Hepatocyte (in vitro differentiated cells): ENCODE data around the gene AUTS2. TPM values are rescaled to one million over a fixed set of nuclear protein-coding genes. Genes with fewer than 3 reads are reported as not detected.

ENCODE experiments used
- DNase-seq: peaks from one replicate; pipeline ENCODE4 v3.0.0-alpha.2; 2016; ENCODE audit warnings: low spot score
- H2AFZ ChIP-seq: fragments of 200-600 bp; sonication (generic); 2 replicates; pipeline ENCODE4 v1.6.0; 2016; ENCODE audit warnings: antibody characterized with exemption, mild to moderate bottlenecking
- H3K27ac ChIP-seq: fragments of 200-600 bp; sonication (generic); 2 replicates; pipeline ENCODE4 v1.5.1; 2016; ENCODE audit warnings: mild to moderate bottlenecking
- H3K27me3 ChIP-seq: fragments of 200-600 bp; sonication (generic); 2 replicates; pipeline ENCODE4 v1.6.1; 2016
- H3K36me3 ChIP-seq: fragments of 200-600 bp; sonication (generic); replicated peaks from 2 replicates; pipeline ENCODE4 v1.5.1; 2016; ENCODE audit warnings: low read depth; ENCODE audit not compliant: insufficient read depth
- H3K4me1 ChIP-seq: fragments of 200-600 bp; sonication (generic); 2 replicates; pipeline ENCODE4 v1.5.1; 2016; ENCODE audit warnings: mild to moderate bottlenecking, moderate library complexity; ENCODE audit not compliant: insufficient read depth
- H3K4me2 ChIP-seq: fragments of 200-600 bp; sonication (generic); 2 replicates; pipeline ENCODE4 v1.6.0; 2016
- H3K4me3 ChIP-seq: fragments of 200-600 bp; sonication (generic); 2 replicates; pipeline ENCODE4 v1.5.1; 2016; ENCODE audit warnings: mild to moderate bottlenecking
- H3K79me2 ChIP-seq: fragments of 200-600 bp; sonication (generic); 2 replicates; pipeline ENCODE4 v1.6.0; 2017; ENCODE audit warnings: mild to moderate bottlenecking
- H3K9me2 ChIP-seq: fragments of 200-600 bp; sonication (generic); replicated peaks from 2 replicates; pipeline ENCODE4 v1.6.0; 2017; ENCODE audit warnings: mild to moderate bottlenecking; ENCODE audit not compliant: insufficient read depth
- H3K9me3 ChIP-seq: fragments of 200-600 bp; sonication (generic); 2 replicates; pipeline ENCODE4 v1.5.1; 2016; ENCODE audit warnings: low read depth, mild to moderate bottlenecking
- H4K20me1 ChIP-seq: fragments of 200-600 bp; sonication (generic); 2 replicates; pipeline ENCODE4 v1.6.0; 2016; ENCODE audit warnings: mild to moderate bottlenecking; ENCODE audit not compliant: insufficient read depth, poor library complexity, severe bottlenecking
- EZH2 ChIP-seq: fragments of 200-600 bp; sonication (generic); IDR thresholded peaks from 2 replicates; pipeline ENCODE4 v1.6.1; 2016; ENCODE audit warnings: antibody characterized with exemption, mild to moderate bottlenecking, borderline replicate concordance
- EZH2phosphoT487 ChIP-seq: fragments of 200-600 bp; sonication (generic); IDR thresholded peaks from one replicate; pipeline ENCODE4 v1.6.1; 2018; ENCODE audit warnings: antibody characterized with exemption, mild to moderate bottlenecking, low read depth, moderate library complexity; ENCODE audit not compliant: unreplicated experiment, severe bottlenecking
- WGBS: methylation state at CpG from one replicate; pipeline ENCODE4 v1.1.6; 2016; ENCODE audit warnings: low lambda C conversion rate; ENCODE audit errors: missing lambda C conversion rate; 5-methylcytosine and 5-hydroxymethylcytosine counted together
- polyA plus RNA-seq: library from polyadenylated mRNA; unstranded; fragments of >200 nt; fragmentation: Nextera tagmentation; extraction: Ambion mirVana; gene quantifications from 2 replicates; pipeline ENCODE4 v1.2.1, GENCODE V29; 2016
- total RNA-seq: library from RNA; depleted of rRNA; stranded (reverse); fragments of >200 nt; gene quantifications from 2 replicates; pipeline ENCODE4 v1.2.3, GENCODE V29; 2014
- TF ChIP-seq, protein P1 (sequence below): fragments of 200-600 bp; sonication (generic); IDR thresholded peaks from 2 replicates; pipeline ENCODE4 v1.5.1; 2016; ENCODE audit warnings: antibody characterized with exemption, mild to moderate bottlenecking; ENCODE audit not compliant: poor library complexity

The AUTS2 gene
- total and polyA plus RNA-seq, 2 experiments from 2014 or later: 34.4 to 40.9 TPM

DNA sequence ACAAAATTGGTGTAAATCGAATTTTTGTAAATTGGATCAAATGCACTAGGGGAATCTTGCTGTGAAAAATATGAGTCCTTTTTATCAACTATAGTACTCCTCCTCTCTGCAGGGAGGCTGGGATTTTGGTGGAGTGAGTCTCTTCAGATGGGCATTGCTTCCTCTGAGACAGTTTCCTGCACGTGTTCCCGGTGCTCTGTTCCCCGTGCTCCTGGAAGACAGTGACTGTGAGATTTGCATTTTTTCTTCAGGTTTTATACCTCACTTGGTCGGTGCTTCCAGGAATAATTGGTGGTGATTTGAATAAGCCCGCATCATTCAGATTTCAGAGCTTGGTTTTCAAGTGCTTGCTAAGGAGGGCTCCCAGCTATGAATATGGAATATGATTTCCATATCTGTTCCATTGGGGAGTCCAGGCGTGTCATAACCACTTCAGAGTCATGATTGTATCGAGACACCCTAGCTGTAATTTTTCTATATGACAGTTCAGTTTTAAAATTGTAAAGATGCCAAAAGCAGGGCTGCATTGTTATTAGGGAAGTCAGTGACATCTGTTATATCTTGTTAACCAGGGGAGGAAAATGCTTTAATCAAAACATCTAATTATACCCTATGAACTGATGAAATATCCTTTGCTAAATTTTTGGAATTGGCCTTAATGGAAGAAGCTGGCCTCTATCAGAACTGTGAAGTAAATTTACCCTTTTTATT lies 12.3 kb downstream of the AUTS2 start:
- Histone ChIP-seq H3K79me2 (peaks cover 73% of the 10 kb centered on the region), H3K27me3 (peaks cover 10% of the 10 kb centered on the region), H3K9me2 (no peaks in the 10 kb centered on the region), H3K27ac (no peak overlapping the region), H2AFZ (no peak overlapping the region), H4K20me1 (peaks cover 18% of the 10 kb centered on the region), H3K36me3 (no peaks in the 10 kb centered on the region), H3K4me1 (no peaks in the 10 kb centered on the region), H3K4me3 (no peak overlapping the region), H3K4me2 (no peak overlapping the region), H3K9me3 (no peaks in the 10 kb centered on the region)
- TF ChIP-seq EZH2phosphoT487: no peak
- TF ChIP-seq, protein P1, sequence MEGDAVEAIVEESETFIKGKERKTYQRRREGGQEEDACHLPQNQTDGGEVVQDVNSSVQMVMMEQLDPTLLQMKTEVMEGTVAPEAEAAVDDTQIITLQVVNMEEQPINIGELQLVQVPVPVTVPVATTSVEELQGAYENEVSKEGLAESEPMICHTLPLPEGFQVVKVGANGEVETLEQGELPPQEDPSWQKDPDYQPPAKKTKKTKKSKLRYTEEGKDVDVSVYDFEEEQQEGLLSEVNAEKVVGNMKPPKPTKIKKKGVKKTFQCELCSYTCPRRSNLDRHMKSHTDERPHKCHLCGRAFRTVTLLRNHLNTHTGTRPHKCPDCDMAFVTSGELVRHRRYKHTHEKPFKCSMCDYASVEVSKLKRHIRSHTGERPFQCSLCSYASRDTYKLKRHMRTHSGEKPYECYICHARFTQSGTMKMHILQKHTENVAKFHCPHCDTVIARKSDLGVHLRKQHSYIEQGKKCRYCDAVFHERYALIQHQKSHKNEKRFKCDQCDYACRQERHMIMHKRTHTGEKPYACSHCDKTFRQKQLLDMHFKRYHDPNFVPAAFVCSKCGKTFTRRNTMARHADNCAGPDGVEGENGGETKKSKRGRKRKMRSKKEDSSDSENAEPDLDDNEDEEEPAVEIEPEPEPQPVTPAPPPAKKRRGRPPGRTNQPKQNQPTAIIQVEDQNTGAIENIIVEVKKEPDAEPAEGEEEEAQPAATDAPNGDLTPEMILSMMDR: no peak
- TF ChIP-seq EZH2: no peak
- 70% methylated on average over 8 of the region's 8 CpGs for WGBS
- no peak for DNase-seq

DNA sequence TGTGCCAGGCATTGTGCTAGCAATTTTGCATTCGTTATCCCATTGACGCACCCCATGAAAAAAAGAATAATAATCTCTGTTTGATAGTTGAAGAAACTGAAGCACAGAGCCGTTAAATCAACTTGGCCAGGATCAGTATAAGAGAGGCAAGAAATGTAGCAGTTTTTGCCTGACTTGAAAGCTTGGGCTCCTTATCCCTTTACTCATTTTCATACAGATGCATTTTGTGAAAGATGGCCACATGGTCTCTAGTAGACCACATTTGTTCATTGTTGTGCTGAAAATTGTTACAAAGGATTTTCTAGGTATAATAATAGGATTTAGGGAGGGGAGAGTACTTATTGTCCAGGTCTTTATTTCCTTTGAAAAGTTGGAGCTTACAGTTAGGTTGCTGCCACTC lies 14.7 kb downstream of the AUTS2 start:
- 85% methylated on average over 3 of the region's 3 CpGs for WGBS
- Histone ChIP-seq H3K9me2 (no peaks in the 10 kb centered on the region), H3K27ac (no peak overlapping the region), H3K79me2 (peaks cover 69% of the 10 kb centered on the region), H3K27me3 (peaks cover 3% of the 10 kb centered on the region), H2AFZ (no peak overlapping the region), H4K20me1 (peaks cover 17% of the 10 kb centered on the region), H3K4me3 (no peak overlapping the region), H3K9me3 (no peaks in the 10 kb centered on the region), H3K4me2 (no peak overlapping the region), H3K36me3 (no peaks in the 10 kb centered on the region), H3K4me1 (no peaks in the 10 kb centered on the region)
- DNase-seq: no peak
- TF ChIP-seq, protein P1: no peak
- TF ChIP-seq EZH2: no peak
- TF ChIP-seq EZH2phosphoT487: no peak

DNA sequence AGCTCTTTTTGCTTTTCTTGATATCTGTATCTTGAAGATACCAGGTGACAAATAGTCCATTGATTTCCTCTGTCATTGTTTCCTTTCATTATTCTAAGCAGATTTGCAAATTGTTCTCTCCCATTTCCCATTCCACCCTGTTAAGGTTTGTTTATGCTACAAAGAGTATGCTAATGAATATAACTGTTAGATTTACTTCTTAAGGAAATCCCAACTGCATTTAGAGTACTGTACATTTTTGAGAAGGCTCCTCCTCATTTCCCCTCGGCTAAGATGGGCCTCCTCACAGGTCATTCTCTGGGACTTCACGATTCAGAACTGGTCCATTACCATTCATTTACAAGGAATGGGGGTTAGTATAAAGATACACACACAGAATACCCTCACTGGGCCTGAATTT lies 15.6 kb downstream of the AUTS2 start:
- no peak for TF ChIP-seq EZH2phosphoT487
- TF ChIP-seq, protein P1: no peak
- no peak for TF ChIP-seq EZH2
- H3K79me2 ChIP-seq: peaks cover 76% of the 10 kb centered on the region
- H4K20me1 ChIP-seq: peaks cover 15% of the 10 kb centered on the region
- no peak overlapping the region for H3K27ac ChIP-seq
- no peak for DNase-seq
- WGBS: 53% methylated on average over 2 of the region's 2 CpGs
- no peaks in the 10 kb centered on the region for H3K36me3 ChIP-seq
- H3K27me3 ChIP-seq: peaks cover 3% of the 10 kb centered on the region
- no peak overlapping the region for H3K4me3 ChIP-seq
- no peak overlapping the region for H3K4me2 ChIP-seq
- no peak overlapping the region for H2AFZ ChIP-seq
- no peaks in the 10 kb centered on the region for H3K9me3 ChIP-seq
- H3K9me2 ChIP-seq: no peaks in the 10 kb centered on the region
- no peaks in the 10 kb centered on the region for H3K4me1 ChIP-seq
